ENCODE results near the gene ABCD1.

Gene ABCD1

DNA sequence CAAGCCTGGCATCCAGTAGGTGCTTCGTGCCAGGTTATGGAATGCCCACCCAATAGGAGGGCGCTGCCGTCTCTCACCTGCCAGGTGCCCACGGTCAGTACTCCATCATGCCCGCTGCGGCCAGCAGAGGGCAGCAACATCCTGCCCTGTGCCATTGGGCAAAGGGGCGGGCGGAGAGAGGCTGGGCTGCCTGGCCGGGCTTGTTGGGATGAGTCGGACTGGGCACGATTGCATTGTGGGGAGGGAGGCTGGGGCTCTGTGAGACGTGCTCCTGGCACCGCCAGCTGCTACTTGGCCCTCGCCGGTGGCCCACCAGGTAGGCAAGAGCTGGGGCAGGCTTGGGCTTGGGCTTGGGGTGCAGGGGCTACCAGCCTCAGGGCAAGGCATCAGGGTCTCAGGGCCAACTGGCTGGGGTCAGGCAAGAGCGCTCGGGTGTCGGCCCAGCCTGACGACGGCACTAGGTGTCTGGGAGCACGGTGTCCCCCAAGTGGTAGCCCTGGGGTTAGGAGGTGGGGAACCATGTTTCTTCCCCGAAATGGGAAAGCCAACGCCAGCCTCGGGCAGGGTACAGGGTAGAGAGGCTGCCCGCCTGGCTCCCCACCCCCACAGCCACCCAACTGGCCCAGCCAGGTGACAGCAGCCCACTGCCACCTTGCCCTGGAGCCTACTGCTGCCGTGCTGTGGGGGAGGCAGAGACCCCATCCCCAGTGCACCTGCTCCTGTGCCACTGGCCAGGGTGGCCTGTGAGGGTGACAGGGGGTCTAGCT is 39.5 kb downstream of the ABCD1 start, which contains the start of gene PLXNB3:
Gene PLXNB3, plus strand, starts transcription at position 261 of the 767 bp plus-strand sequence. CDS start 1,287 bp downstream, outside the sequence.
- peak; percentile 81 for DNase-seq

DNA sequence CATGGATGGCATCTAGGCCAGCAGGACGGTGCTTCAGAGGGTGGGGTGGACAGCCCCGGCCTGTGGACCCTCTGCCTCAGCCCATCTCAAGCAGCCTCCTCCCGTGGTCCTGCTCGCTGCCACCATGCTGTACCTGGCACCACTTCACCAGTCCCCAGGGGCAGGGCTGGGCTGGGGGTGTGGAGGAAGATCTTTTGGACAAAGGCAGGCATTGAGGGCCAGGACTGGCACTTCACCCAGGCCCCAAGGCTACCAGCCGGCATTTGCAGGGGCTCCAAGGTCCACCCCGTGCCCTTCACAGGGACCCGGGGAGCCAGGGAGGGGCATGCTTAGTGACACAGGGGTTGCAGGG is 40.1 kb downstream of the ABCD1 start:
- no peak for DNase-seq

DNA sequence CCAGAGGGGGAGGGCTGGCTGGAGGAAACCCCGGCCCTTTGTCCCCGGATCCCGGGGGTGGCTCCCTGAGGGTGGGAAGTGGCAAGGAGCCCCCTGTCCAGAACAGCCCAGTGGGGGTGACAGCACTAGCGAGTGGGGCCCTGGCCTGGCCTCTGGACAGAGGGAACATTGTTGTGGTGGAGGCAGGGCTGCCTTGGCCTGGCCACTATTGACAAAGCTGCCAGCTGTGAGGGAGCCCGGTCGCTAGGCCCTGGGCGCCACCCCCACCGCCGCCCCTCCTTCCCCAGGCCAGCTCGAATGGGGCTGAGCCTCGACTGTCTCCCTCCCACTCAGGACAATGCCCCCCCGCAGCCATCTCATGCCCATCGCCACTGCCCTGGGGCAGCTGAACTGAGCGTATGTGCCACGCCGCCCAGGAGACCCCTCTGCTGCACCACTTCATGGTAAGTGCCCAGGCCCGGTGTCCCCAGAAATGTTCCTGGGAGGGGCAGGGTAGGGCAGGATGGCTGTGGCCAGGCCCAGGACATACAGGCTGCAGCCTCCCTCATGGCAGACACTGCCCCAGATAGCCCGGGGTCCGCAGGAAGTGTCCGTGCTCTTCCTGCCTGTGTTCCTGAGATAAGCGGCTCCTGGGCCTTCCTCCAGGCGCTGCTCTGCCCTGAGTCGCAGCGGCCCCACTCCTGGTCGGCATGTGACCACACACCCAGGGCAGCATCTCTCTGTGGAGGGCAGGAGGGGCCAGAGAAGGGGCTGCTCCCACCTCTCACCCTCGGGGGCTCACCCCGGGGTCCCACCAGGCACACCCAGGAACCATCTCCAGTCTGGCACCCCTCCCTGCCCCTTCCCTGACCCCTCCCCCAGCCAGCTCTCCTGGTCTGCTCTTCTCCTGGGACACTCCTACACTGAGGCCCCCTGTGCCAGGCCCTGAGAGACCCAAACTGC is 40.8 kb downstream of the ABCD1 start:
- no peak for DNase-seq

DNA sequence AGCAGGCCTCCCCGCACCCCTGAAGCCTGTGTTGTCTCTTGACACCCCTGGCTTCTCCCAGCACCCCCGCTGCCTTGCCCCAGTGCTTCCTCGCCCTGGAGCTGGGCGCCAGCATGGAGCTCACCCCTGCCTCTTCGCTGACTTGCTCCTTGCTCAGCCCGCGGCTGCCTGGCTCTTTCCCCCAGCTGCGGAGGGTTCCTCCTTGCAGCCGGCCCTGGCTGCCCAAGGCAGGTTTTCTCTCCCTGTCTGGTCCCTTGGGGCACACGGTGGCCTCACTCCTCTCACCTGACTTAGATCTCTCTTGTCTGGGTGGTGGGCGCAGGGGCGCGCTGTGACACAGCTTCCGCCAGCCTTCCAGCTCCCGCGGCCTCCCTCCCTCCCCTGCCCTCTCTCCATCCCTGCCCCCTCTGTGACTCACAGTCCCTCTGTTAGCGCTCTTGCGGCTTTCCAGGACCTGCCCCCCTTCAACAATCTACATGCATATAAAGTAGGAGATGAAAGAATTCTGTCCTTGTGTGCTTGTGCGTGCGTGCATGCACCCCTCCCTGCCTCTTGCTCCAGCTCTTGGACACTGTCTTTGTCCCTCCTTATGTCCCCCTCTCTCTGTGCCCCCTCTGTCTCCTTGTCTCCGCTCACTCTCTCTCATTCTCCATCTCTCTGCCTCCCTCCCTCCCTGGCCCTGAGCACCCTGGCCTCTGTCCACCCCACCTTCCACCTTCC is 41.6 kb downstream of the ABCD1 start:
- peak; percentile 31 for DNase-seq

DNA sequence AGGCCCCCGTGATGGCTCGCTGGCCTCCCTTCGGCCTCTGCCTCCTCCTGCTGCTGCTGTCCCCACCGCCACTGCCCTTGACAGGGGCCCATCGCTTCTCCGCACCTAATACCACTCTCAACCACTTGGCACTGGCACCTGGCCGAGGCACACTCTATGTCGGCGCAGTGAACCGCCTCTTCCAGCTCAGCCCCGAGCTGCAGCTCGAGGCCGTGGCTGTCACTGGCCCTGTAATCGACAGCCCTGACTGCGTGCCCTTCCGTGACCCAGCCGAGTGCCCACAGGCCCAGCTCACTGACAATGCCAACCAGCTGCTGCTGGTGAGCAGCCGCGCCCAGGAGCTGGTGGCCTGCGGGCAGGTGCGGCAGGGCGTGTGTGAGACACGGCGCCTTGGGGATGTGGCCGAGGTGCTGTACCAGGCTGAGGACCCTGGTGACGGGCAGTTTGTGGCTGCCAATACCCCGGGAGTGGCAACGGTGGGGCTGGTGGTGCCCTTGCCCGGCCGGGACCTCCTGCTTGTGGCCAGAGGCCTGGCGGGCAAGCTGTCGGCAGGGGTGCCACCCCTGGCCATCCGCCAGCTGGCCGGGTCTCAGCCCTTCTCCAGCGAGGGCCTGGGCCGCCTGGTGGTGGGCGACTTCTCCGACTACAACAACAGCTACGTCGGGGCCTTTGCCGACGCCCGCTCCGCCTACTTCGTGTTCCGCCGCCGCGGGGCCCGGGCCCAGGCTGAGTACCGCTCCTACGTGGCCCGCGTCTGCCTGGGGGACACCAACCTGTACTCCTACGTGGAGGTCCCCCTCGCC is 42.4 kb downstream of the ABCD1 start:
- DNase-seq = no peak

DNA sequence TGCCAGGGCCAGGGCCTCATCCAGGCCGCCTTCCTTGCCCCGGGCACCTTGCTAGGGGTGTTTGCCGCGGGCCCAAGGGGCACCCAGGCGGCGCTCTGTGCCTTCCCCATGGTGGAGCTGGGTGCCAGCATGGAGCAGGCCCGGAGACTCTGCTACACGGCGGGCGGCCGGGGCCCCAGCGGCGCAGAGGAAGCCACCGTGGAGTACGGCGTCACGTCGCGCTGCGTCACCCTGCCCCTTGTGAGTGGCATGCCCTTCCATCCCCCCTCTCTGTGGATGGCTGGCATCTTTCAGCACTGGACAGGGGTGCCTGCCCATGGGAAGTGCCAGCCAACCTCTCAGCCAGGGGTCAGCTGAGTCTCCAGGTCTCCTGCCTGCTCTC is 43.0 kb downstream of the ABCD1 start:
- DNase-seq = no peak

DNA sequence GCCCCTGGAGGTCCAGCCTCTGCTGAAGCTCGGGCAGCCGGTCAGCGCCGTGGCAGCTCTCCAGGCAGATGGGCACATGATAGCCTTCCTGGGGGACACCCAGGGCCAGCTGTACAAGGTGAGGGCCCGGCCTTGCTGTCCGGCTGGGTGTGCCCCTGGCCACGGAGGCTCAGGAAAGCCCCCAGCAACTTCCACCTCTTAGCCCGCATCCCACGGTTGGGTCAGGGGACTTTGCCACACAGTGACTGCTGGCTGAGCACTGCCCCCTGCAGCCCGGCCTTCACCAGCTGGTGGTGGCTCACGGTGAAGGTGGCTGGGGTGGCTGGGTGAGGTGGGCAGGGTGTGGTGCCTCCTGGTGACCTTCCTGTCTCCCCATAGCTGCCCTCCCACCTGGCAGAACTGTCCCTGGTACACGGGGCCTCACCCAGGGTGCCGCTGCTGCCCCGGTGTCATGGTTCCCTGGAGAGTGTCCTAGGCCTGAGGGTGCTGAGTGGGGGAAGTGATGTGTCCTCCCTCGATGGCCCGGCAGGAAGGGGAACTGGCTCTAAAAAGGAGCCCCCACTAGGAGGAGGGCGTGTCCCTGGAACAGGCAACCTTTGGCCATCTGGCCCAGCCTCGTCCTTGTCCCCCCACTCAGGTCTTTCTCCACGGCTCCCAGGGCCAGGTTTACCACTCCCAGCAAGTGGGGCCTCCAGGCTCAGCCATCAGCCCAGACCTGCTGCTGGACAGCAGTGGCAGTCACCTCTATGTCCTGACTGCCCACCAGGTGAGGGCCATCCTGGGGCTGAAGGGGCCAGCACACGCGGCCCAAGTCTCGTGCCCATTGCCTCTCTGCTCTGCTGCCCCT is 43.9 kb downstream of the ABCD1 start:
- DNase-seq = no peak

DNA sequence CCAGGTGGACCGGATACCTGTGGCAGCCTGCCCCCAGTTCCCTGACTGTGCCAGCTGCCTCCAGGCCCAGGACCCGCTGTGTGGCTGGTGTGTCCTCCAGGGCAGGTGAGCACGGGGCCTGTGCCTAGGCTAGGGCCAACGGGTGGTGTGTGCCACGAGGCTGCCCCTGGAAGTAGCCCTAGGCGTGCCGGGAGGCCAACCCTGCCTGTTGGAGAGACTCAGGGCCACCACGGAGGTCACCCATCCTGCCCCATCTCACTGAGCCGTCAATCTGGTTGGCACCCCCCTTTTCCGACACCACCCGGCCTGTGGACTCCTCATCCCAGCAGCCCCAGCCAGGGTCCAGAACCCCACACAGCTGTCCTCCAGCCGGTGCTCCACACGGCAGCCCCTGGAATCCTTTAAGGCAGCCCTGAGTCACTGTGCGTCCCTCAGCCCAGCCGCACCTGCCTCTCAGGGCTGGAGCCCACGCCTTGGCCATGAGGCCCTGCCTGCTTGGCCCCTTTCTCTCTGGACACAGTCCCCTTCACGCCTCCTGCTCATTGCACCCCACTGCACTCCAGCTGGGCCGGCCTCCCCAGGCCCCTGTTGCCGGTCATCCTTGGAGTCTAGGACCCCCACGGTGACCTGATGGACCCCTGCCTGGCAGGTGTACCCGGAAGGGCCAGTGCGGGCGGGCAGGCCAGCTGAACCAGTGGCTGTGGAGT is 44.7 kb downstream of the ABCD1 start:
- DNase-seq = no peak

DNA sequence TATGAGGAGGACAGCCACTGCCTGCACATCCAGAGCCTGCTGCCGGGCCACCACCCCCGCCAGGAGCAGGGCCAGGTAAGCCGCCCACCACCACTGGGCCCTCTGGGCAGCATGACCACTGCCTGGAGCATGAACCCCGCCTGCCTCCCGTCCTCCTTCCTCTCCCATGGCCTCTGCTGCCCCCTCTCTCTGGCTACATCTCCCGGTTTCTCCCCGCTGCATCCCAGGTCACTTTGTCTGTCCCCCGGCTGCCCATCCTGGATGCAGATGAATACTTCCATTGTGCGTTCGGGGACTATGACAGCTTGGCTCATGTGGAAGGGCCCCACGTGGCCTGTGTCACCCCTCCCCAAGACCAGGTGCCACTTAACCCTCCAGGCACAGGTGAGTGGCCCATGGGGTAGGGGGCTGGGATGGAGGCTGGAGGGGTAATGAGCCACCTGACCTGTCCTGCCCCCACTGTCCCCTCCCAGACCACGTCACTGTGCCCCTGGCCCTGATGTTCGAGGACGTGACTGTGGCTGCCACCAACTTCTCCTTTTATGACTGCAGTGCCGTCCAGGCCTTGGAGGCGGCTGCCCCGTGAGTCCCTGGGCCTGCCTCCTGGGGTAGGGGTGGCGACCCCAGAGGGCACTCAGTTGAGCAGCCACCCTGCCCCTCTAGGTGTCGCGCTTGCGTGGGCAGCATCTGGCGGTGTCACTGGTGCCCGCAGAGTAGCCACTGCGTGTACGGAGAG is 45.4 kb downstream of the ABCD1 start:
- DNase-seq = no peak

DNA sequence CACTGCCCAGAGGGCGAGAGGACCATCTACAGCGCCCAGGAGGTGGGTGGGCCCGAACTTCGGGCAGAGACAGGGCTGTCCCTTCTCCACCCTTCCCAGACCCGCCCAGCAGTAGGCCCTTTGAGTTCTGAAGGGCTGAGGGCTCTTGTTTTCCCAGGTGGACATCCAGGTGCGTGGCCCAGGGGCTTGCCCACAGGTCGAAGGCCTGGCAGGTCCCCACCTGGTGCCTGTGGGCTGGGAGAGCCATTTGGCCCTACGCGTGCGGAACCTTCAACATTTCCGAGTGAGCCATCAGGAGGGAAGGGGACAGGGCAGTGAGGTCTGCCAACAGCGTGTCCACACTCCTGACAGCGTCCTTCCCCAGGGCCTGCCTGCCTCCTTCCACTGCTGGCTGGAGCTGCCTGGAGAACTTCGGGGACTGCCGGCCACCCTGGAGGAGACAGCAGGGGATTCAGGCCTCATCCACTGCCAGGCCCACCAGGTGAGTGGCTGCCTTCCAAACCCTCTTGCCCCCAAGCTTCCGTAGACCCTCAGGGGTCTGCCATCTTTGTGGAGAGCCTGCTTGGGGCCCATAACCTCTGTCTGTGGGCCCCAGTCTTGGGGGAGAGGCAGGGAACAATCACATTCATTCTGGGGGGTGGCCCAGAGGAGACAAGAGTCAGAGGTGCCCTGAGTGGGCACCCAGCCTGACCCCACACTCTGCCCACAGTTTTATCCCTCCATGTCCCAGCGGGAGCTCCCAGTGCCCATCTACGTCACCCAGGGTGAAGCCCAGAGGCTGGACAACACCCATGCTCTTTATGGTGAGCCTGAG is 46.2 kb downstream of the ABCD1 start:
- no peak for DNase-seq

DNA sequence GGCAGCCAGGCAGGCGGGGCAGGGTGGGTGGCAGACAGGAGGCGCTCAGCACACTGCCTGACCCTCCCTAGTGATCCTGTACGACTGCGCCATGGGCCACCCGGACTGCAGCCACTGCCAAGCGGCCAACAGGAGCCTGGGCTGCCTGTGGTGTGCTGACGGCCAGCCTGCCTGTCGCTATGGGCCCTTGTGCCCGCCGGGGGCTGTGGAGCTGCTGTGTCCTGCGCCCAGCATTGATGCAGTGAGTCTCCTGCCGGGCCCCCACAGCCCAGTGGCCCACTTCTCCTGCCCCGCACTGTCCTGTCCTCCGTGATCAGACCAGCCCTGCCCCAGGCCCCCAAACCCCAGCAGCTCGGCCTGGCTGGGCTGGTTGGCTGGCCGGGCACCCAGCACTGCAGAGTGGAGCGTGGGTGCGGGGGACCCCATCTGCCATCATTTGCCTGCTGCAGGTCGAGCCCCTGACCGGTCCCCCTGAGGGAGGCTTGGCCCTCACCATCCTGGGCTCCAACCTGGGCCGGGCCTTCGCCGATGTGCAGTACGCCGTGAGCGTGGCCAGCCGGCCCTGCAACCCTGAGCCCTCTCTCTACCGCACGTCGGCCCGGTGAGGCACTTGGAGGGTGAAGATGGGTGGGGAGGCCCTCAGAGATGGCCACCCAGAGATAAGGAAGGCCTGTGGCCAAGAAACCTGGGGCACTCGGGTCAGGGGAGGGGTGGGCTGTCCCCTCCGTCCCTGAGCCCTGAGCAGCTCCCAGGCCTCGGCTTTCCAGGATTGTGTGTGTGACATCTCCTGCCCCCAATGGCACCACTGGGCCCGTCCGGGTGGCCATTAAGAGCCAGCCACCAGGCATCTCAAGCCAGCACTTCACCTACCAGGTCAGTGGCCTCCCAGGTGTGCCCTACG is 47.0 kb downstream of the ABCD1 start:
- DNase-seq = no peak

DNA sequence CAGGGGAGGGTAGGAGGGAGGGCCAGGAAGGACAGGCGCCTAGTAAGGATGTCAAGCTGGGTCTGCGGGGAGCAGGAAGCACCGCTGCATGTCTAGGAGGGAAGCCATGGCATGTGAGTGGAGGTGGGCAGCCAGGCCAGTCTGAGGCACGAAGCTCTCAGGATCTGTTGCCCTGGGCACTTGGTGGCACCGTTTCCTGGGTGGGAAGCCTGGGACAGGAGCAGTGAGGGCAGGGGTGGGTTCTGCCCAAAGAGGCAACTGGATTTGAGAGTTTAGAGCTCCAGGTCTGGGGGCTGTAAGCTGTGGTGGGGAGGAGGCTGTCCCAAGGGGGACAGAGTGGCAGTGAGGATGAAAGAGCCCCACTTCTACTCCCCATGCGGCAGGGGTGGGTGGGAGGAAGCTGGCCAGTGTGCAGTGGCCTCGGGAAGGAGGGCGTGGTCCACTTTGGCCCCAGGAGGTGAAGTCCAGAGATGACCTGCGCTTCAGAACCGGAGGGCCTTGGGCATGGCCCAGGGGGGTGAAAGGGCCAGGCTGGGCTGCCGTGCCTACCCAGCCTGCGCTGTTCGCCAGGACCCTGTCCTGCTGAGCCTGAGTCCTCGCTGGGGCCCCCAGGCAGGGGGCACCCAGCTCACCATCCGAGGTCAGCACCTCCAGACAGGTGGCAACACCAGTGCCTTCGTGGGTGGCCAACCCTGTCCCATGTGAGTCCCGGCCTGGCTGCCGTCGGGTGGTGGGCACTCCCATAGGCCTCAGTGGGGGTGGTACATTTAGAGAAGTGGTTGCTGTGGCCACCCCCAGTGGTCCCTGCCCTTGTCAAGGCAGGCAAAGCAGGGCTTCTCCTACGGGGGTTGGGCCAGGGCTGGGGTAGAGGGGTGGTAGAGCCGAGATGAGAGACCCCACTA is 47.9 kb downstream of the ABCD1 start:
- no peak for DNase-seq

DNA sequence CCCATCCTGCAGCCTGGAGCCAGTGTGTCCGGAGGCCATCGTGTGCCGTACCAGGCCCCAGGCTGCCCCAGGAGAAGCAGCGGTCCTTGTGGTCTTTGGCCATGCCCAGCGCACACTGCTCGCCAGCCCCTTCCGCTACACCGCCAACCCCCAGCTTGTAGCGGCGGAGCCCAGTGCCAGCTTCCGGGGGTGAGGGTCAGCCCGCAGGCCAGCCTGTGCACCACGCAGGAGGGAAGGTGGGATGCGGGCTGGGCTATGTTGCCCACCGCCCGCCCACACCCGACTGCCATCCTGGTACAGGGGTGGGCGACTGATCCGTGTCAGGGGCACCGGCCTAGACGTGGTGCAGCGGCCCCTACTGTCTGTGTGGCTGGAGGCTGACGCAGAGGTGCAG is 48.6 kb downstream of the ABCD1 start:
- DNase-seq = no peak

DNA sequence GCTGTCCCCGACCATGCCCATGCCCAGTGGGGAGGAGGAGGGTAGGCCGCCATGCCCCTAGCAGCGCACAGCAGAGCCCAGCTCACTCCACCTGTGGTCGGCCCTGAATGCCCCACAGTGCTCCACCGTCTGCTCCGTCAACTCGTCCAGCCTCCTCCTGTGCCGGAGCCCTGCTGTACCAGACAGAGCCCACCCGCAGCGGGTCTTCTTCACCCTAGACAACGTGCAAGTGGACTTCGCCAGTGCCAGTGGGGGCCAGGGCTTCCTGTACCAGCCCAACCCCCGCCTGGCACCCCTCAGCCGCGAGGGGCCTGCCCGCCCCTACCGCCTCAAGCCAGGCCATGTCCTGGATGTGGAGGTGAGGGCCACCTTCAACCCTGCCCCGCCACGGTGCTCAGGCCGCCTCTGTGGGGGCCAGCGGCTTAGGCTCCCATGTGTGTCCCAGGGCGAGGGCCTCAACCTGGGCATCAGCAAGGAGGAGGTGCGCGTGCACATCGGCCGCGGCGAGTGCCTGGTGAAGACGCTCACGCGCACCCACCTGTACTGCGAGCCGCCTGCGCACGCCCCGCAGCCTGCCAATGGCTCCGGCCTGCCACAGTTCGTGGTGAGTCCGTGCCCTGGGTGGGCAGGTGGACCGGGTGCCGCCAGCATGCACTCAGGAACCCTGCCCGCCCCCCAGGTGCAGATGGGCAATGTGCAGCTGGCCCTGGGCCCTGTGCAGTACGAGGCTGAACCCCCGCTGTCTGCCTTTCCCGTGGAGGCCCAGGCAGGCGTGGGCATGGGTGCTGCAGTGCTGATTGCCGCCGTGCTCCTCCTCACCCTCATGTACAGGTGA is 49.3 kb downstream of the ABCD1 start:
- no peak for DNase-seq

DNA sequence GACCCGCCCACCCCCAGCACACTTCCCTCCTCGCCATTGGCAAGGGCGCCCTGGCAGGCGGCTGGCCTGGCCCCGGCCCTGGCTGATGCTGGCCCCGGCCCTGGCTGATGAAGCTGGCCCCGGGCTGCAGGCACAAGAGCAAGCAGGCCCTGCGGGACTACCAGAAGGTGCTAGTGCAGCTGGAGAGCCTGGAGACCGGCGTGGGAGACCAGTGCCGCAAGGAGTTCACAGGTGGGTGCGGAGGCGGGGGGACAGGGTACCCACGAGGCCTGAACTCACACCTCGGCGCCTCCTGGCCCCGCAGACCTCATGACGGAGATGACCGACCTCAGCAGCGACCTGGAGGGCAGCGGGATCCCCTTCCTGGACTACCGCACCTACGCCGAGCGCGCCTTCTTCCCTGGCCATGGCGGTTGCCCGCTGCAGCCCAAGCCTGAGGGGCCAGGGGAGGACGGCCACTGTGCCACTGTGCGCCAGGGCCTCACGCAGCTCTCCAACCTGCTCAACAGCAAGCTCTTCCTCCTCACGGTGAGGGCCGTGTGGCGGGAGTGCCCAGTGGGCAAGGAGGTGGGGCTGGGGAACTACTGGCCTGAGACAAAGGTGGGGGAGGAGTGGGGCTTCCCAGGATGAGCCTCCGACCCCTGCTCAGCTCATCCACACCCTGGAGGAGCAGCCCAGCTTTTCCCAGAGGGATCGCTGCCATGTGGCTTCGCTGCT is 50.1 kb downstream of the ABCD1 start:
- no peak for DNase-seq
